Limb (tissue), 2 donors: ENCODE results near the gene AQP5.

Experiments used
- DNase-seq, 2 donors: peaks; one replicate each; pipeline ENCODE4 v3.0.0-alpha.2; 2016; ENCODE audit errors: extremely low spot score in 2 of 2

The AQP5 gene

GRCh38 chr12:49932023-49932422 lies 29.6 kb upstream of the AQP5 start:
- no peak for DNase-seq

- DNase-seq: no peak
Measured at GRCh38 chr12:49932533-49933130, 29.0 kb upstream of the AQP5 start.

- DNase-seq: no peak
Measured at GRCh38 chr12:49933796-49934195, 27.9 kb upstream of the AQP5 start.

- DNase-seq: no peak
Measured at GRCh38 chr12:49934505-49934904, 27.2 kb upstream of the AQP5 start.

- no peak for DNase-seq
Measured at GRCh38 chr12:49936925-49937324, 24.7 kb upstream of the AQP5 start.

- no peak for DNase-seq
Measured at GRCh38 chr12:49937639-49938300, 23.9 kb upstream of the AQP5 start.

GRCh38 chr12:49939307-49939706 lies 22.4 kb upstream of the AQP5 start:
- no peak for DNase-seq

GRCh38 chr12:49939707-49940106 lies 22.0 kb upstream of the AQP5 start:
- DNase-seq: no peak

GRCh38 chr12:49941556-49942511 lies 19.8 kb upstream of the AQP5 start:
- no peak for DNase-seq

GRCh38 chr12:49942512-49942893 lies 19.2 kb upstream of the AQP5 start:
- DNase-seq: no peak

GRCh38 chr12:49942921-49943624 lies 18.6 kb upstream of the AQP5 start:
- DNase-seq: no peak

GRCh38 chr12:49943625-49943960 lies 18.1 kb upstream of the AQP5 start:
- no peak for DNase-seq

GRCh38 chr12:49944046-49944445 lies 17.6 kb upstream of the AQP5 start:
- DNase-seq: no peak

- DNase-seq: no peak
Measured at GRCh38 chr12:49944718-49945117, 17.0 kb upstream of the AQP5 start.

GRCh38 chr12:49945394-49946080 lies 16.1 kb upstream of the AQP5 start:
- DNase-seq: peak; percentile 78 to 88

- no peak for DNase-seq
Measured at GRCh38 chr12:49946086-49946485, 15.6 kb upstream of the AQP5 start.

GRCh38 chr12:49946497-49946896 lies 15.2 kb upstream of the AQP5 start:
- DNase-seq: no peak

GRCh38 chr12:49947593-49948226 lies 14.0 kb upstream of the AQP5 start:
- no peak for DNase-seq

GRCh38 chr12:49948866-49949845 lies 12.5 kb upstream of the AQP5 start:
- no peak for DNase-seq

GRCh38 chr12:49949866-49950265 lies 11.8 kb upstream of the AQP5 start:
- DNase-seq: no peak
